ENCODE data around the gene UNC93B1.

DNA sequence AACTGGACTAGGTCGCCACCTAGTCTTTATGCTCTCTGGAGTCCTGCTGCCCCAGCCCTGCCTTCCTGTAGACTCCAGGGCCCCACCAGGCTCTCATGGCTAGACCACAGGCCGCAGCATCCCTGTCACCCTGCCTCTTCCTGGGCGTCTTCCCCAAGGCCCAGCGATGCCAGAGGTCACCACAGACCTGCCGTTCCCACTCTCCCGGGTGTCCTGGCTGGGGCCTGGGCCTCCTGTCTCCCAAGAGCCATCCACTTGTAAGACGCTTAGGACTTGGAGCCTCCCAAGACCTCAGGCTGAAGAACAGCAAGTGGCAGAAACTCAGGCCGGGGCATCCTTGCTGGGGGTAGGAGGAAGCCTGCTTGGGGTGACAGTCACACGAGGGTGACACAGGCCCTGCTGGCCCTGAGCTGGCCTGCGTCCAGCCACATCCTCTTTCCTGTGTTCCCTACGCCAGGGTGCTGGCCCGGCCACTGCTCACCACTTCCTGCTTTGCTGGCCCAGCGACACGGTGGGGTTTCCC is 32.9 kb upstream of the UNC93B1 start:
- TF ChIP-seq EZH2 (IDR thresholded peaks at IDR 0.05; ENCODE audit: low read length, missing control alignments) = no peak
- TF ChIP-seq, protein P1, sequence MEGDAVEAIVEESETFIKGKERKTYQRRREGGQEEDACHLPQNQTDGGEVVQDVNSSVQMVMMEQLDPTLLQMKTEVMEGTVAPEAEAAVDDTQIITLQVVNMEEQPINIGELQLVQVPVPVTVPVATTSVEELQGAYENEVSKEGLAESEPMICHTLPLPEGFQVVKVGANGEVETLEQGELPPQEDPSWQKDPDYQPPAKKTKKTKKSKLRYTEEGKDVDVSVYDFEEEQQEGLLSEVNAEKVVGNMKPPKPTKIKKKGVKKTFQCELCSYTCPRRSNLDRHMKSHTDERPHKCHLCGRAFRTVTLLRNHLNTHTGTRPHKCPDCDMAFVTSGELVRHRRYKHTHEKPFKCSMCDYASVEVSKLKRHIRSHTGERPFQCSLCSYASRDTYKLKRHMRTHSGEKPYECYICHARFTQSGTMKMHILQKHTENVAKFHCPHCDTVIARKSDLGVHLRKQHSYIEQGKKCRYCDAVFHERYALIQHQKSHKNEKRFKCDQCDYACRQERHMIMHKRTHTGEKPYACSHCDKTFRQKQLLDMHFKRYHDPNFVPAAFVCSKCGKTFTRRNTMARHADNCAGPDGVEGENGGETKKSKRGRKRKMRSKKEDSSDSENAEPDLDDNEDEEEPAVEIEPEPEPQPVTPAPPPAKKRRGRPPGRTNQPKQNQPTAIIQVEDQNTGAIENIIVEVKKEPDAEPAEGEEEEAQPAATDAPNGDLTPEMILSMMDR (conservative IDR thresholded peaks at IDR 0.05 in 1 of 2, IDR thresholded peaks at IDR 0.05 in 1 of 2; ENCODE audit: low read depth in 1 of 2, low read length in 2 of 2) = no peak

All from fibroblast of lung (primary cell).